ENCODE measurements around the gene LYST.

LYST gene

DNA sequence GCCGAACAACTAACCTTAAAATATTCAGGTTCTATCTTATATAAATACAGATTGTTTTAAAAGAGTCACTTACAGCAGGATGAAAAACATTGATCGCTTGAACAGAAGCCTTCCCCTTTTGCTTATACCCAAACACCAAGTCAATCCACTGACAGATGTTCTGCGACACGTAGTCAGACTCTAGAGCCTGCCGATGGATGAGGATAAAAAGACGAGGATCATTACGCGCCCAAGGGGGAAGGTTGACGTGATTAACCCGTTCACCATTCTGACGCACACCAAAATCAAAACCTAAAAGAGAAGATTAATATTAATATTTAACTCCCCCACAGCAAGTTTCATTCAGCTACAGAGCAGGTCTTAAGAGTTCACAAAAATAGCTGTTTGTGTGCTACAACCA, 157.7 kb downstream of the LYST start:
- H2AFZ ChIP-seq (ENCODE audit: low read length): no peak overlapping the region

DNA sequence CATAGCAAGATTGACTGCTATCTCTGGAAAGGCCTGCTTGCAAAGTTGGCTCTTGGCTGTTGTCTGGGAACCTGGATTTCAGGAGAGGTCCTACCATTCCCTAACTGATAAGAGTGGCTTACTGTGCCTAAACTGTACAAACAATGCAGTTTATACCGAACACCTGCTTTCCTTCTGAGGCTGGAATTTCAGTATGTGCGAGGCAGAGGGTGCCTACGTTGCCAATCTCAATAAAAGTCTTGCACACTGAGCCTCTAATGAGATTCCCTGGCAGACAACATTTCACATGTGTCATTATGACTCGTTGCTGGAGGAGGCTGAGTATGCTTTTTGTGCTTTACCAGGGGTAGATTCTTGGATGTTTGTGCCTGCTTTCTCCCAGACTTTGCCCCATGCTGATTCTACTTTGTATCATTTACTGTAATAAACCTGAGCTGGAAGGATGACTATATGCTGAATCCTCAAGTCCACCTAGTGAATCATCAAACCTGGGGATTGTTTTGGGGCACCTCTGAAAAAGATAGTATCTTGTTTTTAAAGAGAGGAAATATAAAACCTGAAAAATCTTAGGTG, 158.2 kb downstream of the LYST start:
- no peaks in the 10 kb centered on the region for H3K79me2 ChIP-seq (ENCODE audit: insufficient read depth, low read length)
- no peaks in the 10 kb centered on the region for H3F3A ChIP-seq (ENCODE audit: low read depth)
- no peak overlapping the region for H3K4me2 ChIP-seq (ENCODE audit: low read depth, low read length, poor library complexity, severe bottlenecking)
- H4K20me1 ChIP-seq (ENCODE audit: insufficient read depth, low read length, poor library complexity, severe bottlenecking): no peaks in the 10 kb centered on the region
- no peaks in the 10 kb centered on the region for H3K9me2 ChIP-seq (replicated peaks; ENCODE audit: low read depth, low read length)
- no peak overlapping the region for H3K9ac ChIP-seq (ENCODE audit: low read depth, low read length, poor library complexity, severe bottlenecking)
- no peak overlapping the region for H2AFZ ChIP-seq (ENCODE audit: low read length)
- peaks cover 18% of the 10 kb centered on the region for H3K4me1 ChIP-seq (ENCODE audit: insufficient read depth, low read length, poor library complexity, severe bottlenecking)
- no peaks in the 10 kb centered on the region for H3K9me3 ChIP-seq (ENCODE audit: insufficient read depth, low read depth, low read length)
- TF ChIP-seq, protein P1, sequence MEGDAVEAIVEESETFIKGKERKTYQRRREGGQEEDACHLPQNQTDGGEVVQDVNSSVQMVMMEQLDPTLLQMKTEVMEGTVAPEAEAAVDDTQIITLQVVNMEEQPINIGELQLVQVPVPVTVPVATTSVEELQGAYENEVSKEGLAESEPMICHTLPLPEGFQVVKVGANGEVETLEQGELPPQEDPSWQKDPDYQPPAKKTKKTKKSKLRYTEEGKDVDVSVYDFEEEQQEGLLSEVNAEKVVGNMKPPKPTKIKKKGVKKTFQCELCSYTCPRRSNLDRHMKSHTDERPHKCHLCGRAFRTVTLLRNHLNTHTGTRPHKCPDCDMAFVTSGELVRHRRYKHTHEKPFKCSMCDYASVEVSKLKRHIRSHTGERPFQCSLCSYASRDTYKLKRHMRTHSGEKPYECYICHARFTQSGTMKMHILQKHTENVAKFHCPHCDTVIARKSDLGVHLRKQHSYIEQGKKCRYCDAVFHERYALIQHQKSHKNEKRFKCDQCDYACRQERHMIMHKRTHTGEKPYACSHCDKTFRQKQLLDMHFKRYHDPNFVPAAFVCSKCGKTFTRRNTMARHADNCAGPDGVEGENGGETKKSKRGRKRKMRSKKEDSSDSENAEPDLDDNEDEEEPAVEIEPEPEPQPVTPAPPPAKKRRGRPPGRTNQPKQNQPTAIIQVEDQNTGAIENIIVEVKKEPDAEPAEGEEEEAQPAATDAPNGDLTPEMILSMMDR (conservative IDR thresholded peaks at IDR 0.05; ENCODE audit: low read length): no peak
- TF ChIP-seq EZH2phosphoT487 (IDR thresholded peaks at IDR 0.05; ENCODE audit: borderline replicate concordance): no peak
- no peaks in the 10 kb centered on the region for H3K27me3 ChIP-seq (ENCODE audit: insufficient read depth, low read length, poor library complexity, severe bottlenecking)
- H3K36me3 ChIP-seq (ENCODE audit: insufficient read depth, low read length): no peaks in the 10 kb centered on the region
- H3K4me3 ChIP-seq (ENCODE audit: low read length, poor library complexity, severe bottlenecking): no peak overlapping the region

More for the DNA sequence above, 157.7 kb downstream of the LYST start:
- Histone ChIP-seq H3K36me3 (ENCODE audit: insufficient read depth, low read length) (no peaks in the 10 kb centered on the region), H3K4me1 (ENCODE audit: insufficient read depth, low read length, poor library complexity, severe bottlenecking) (peaks cover 18% of the 10 kb centered on the region), H3K9ac (ENCODE audit: low read depth, low read length, poor library complexity, severe bottlenecking) (no peak overlapping the region), H3F3A (ENCODE audit: low read depth) (no peaks in the 10 kb centered on the region), H3K4me3 (ENCODE audit: low read length, poor library complexity, severe bottlenecking) (no peak overlapping the region), H3K27me3 (ENCODE audit: insufficient read depth, low read length, poor library complexity, severe bottlenecking) (no peaks in the 10 kb centered on the region), H3K4me2 (ENCODE audit: low read depth, low read length, poor library complexity, severe bottlenecking) (no peak overlapping the region), H3K79me2 (ENCODE audit: insufficient read depth, low read length) (no peaks in the 10 kb centered on the region), H4K20me1 (ENCODE audit: insufficient read depth, low read length, poor library complexity, severe bottlenecking) (no peaks in the 10 kb centered on the region), H3K9me2 (replicated peaks; ENCODE audit: low read depth, low read length) (no peaks in the 10 kb centered on the region), H3K9me3 (ENCODE audit: insufficient read depth, low read depth, low read length) (no peaks in the 10 kb centered on the region)
- no peak for TF ChIP-seq EZH2phosphoT487 (IDR thresholded peaks at IDR 0.05; ENCODE audit: borderline replicate concordance)
- TF ChIP-seq, protein P1 (conservative IDR thresholded peaks at IDR 0.05; ENCODE audit: low read length): no peak

DNA sequence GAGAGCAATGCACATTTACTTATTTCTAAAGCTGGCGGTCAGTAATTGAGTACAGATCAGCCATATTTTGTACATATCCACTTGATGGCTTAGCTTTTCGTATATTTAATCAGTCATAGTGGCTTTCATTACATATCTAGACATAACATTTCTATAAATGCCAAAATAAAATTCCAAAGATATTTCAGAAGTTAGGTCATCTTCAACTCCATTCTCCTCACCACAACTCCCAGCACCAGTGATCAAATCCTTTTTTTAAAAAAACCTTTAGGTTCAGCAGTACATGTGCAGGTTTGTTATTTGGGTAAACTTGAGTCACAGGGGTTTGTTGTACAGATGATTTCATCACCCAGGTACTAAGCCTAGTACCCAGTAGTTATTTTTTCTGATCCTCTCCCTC, 163.2 kb downstream of the LYST start:
- Histone ChIP-seq H3K4me1 (ENCODE audit: insufficient read depth, low read length, poor library complexity, severe bottlenecking) (peaks cover 3% of the 10 kb centered on the region), H3K9me2 (replicated peaks; ENCODE audit: low read depth, low read length) (no peaks in the 10 kb centered on the region), H3K4me3 (ENCODE audit: low read length, poor library complexity, severe bottlenecking) (no peak overlapping the region), H3K9me3 (ENCODE audit: insufficient read depth, low read depth, low read length) (no peaks in the 10 kb centered on the region), H3K79me2 (ENCODE audit: insufficient read depth, low read length) (no peaks in the 10 kb centered on the region), H2AFZ (ENCODE audit: low read length) (no peak overlapping the region), H3F3A (ENCODE audit: low read depth) (no peaks in the 10 kb centered on the region), H3K9ac (ENCODE audit: low read depth, low read length, poor library complexity, severe bottlenecking) (no peak overlapping the region), H3K36me3 (ENCODE audit: insufficient read depth, low read length) (no peaks in the 10 kb centered on the region), H3K27me3 (ENCODE audit: insufficient read depth, low read length, poor library complexity, severe bottlenecking) (no peaks in the 10 kb centered on the region), H4K20me1 (ENCODE audit: insufficient read depth, low read length, poor library complexity, severe bottlenecking) (no peaks in the 10 kb centered on the region), H3K4me2 (ENCODE audit: low read depth, low read length, poor library complexity, severe bottlenecking) (no peak overlapping the region)
- TF ChIP-seq, protein P1 (conservative IDR thresholded peaks at IDR 0.05; ENCODE audit: low read length): no peak
- TF ChIP-seq EZH2phosphoT487 (IDR thresholded peaks at IDR 0.05; ENCODE audit: borderline replicate concordance): no peak
